NCI-H1048 (cell line): ENCODE measurements around the gene TMEM165.

Source experiments
- DNase-seq: peaks from one replicate; lab custom pipeline; 2025; lab: John Stamatoyannopoulos, UW

TMEM165 gene

DNA sequence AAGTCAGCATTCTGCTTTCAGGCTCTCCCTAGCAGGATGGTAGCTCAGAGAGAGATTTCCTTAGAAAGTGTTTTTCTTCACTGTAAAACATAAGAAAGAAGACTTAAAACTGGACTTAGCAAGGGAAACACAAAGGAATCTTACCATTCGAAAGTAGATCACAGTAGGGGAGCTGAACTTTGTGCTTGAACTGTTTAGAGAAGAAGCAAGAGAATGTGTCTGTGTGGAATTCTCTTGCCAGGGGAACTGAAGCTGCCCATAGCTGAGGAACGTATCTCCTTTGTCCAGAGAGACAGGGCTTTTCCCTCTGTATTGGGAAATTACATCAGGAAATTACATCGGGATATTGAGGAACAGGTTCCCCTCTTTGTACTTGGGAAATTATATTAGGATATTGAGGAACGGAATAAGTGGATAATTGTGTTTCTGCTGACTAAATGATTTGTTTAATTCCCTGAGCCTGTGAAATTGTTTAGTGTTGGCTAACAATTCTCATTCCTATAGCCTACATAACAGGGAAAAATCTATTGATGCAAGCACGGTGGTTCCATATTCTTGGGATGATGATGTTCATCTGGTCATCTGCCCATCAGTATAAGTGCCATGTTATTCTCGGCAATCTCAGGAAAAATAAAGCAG is 28.6 kb upstream of the TMEM165 start:
- DNase-seq: no peak

DNA sequence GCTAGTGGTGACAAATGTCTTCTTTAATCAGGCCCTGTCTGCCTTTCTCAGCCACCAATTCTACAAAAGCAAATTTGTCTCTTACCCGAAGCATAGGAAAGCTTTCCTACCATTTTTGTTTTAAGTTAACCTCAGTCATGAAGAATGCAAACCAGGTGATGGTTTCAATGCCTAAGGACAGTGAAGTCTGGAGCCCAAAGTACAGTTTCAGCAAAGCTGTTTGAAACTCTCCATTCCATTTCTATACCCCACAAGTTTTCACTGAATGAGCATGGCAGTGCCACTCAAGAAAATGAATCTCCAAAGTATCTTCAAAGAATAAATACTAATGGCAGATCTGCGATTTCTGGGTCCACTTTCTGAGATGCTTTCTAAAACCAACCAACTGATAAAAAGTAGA is 25.8 kb upstream of the TMEM165 start:
- DNase-seq: no peak

DNA sequence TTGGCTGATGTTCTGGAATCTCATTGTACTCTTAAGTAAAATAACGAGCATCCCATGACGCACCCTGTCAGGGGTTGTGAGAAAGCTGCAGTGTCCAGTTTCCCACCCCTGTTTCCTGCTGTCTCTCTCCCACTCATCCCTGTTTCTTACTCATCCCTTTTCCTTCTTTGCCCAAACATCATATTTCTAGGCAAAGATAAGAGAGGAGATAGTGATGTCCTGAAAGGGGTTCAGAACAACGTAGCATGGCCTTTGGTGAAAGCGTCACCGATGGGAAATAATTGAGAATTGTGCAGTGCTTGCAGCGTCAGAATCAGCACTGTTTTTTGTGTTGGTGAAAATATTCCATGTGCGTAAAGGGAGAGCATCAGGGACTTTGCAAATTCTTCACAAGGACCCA is 23.5 kb upstream of the TMEM165 start:
- DNase-seq: no peak

DNA sequence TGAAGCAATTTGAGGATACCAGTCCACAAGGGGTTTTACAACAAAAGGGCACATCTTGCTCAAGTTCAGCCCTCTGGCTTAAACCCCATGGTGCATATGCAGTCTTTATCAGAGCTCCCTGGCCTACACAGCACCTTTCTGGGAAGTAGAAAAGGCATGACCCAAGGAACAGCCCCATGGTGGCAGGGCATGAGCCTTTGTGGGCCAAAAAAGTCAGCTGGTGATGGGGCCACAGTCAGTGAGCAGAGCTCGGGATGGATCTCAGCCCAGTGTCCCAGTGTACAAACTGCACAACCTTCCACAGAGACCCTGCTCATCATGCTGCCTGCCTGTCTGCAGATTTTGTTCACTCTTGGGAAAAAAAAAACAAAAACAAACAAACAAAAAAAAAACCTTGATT is 22.3 kb upstream of the TMEM165 start:
- no peak for DNase-seq

GRCh38 chr4:55376698-55377097 is 19.1 kb upstream of the TMEM165 start:
- DNase-seq: no peak

- no peak for DNase-seq
Observed at GRCh38 chr4:55378617-55379467, 16.9 kb upstream of the TMEM165 start.

GRCh38 chr4:55380576-55380975 is 15.2 kb upstream of the TMEM165 start:
- DNase-seq: no peak

DNA sequence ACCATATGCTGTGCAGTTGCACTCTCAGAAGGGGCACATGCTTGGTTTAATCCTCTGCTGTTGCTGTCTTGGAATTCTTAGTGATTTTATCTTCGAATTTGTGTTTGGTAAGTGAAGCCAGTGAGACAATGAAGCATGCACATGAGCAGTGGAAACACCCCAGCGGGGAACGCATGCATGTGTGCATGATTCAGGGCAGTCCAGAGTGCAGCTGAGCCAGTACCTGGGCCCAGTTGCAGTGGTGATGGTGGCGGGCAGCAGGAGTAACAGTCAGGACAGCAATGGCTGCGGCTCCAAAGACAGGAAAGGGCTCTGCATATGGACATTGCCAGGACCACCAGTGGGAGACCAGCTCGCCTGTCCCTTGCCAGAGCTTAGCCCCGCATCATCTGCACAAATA is 14.3 kb upstream of the TMEM165 start:
- DNase-seq: no peak

DNA sequence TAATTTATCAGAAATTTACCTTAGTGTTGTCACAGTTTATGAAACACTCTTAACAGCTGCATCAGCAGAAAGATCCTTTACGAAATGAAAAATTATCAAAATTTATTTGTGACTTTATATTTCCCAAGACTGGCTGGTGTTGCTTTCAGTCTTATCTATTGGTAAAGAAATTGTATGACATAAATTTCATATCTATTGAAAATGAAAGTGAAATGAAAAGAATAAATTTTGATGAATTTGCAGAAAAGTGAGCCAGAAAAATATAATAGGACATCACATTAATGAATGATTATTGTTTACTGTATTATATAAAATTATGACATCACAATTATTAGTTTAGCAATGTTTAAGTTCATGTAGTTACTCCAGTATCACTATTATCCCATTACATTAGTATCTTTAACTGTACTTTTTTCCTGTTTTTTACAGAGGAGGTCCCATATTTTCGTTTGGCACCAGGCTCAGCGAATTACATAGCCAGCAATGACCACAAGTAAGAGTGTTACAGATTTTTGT is 13.2 kb upstream of the TMEM165 start:
- DNase-seq: no peak

GRCh38 chr4:55385201-55385649 is 10.5 kb upstream of the TMEM165 start:
- DNase-seq: no peak

- DNase-seq: no peak
Observed at GRCh38 chr4:55386073-55386472, 9.7 kb upstream of the TMEM165 start.

- DNase-seq: no peak
Observed at GRCh38 chr4:55386840-55387239, 8.9 kb upstream of the TMEM165 start.

- no peak for DNase-seq
Observed at GRCh38 chr4:55393461-55394320, 2.1 kb upstream of the TMEM165 start.

GRCh38 chr4:55395218-55395528 is 584 bp upstream of the TMEM165 start:
- DNase-seq: no peak

DNA sequence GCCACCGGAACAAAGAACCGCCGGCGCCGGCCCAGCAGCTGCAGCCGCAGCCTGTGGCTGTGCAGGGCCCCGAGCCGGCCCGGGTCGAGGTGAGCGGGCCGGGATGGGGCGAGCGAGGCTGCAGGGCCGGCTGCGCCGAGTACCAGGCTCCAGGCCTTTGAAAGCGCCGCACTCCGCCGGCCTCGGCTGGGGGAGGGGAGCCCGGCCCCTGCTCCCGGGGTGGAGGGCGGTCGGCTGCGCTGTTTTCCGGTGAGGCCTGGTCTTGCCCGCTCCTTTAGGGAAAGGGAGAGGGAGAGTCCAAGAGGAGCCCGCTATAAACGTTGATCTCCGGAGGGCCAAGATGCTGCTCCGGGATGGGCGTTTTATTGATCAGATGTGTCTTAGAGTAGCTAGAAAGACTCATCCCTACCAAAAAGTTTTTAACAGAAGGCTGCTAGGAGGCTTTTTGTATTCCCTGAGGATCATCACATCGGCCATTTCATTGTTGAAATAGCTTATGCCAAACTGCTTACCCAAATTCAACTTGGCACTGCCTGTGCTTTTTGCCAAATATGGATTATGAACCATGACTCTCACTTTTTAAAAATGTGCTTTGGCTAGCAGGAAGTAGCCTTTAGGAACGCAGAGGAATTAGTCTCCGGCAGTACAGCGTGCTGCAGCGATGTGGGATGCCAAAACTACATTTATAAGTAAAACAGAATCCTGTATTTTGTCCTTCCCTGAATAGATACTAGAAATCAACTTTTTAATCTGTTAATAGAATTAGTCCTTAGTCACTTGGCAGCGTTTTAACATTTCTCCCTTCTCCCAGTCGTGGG is 760 bp downstream of the TMEM165 start:
- no peak for DNase-seq

DNA sequence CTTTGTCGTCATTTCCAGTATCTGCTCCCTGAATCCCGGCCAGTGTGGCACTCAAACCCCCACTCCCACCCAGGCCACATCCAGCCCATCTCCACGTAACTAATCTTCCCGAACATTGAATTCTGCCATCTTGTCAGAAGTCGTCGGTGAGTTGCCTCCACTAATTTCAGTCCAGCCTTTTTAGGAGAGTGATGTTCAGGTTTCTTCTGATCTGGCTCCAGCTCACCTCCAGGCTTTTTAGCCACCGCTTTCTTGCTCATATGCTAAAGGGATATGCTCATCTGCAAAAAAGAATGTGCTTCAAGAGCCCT is 1.3 kb downstream of the TMEM165 start:
- DNase-seq: no peak

DNA sequence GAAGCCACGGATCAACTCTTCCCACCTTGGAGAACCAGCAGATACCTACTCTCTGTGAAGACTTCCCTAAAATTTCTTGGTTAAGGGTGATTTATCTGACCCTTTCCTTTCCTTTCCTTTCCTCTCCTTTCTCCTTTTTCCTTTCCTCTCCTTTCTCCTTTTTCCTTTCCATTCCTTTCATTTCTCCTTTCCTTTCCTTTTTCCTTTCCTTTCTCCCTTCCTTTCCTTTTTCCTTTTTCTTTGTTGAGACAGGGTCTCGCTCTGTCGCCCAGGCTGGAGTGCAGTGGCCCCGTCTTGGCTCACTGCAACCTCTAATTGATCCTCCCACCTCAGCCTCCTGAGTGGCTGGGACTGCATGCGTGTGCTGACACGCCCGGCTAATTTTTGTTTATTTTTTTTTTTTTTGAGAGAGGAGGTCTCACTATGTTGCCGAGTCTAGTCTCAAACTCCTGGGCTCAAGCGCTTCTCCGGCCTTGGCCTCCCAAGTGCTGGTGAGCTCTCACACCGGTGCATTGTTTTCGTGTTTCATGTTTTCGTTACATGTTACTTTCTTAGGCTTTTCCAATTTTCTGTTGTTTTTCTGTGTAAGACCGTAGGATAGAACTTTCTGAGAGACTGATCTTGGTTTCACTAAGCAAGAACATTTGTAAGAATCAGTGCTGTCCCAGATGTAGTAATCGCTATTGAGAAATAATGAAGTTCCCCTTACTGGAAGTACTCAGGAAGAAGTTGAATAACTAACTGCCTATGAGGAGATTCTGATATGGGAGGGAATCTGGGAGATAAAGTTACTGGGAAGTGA is 2.0 kb downstream of the TMEM165 start:
- no peak for DNase-seq

GRCh38 chr4:55398461-55398860 is 2.7 kb downstream of the TMEM165 start:
- no peak for DNase-seq

- no peak for DNase-seq
Observed at GRCh38 chr4:55398966-55399365, 3.2 kb downstream of the TMEM165 start.

DNA sequence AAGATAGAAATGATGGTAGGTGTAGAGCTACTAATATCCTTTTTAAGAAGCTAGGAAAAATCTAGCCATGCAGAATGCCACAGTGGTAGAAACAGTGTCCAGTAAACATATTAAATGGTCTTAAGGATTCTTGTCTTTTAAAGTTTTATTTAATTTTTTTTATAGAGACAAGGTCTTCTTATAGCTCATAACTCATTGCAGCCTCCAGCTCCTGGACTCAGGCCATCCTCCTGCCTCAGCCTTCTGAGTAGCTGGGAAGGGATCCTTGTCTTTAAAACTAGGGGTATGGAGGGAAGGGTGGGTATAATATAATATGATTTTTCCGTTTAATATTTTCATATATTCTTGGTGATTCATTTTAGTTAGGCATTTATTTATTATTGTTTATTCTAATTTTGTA is 3.8 kb downstream of the TMEM165 start:
- DNase-seq: no peak

GRCh38 chr4:55405073-55405472 is 9.3 kb downstream of the TMEM165 start:
- DNase-seq: no peak
